Chondrocyte (in vitro differentiated cells): ENCODE data around the gene ZMAT2. TPM values are rescaled to one million over a fixed set of nuclear protein-coding genes. Genes with fewer than 3 reads are reported as not detected.

Experiments used
- DNase-seq: peaks from one replicate; pipeline ENCODE4 v3.0.0; 2021; ENCODE audit warnings: mixed read lengths, low spot score
- H3K27ac Mint-ChIP-seq: one replicate; pipeline ENCODE4 v1.8.0; 2021; ENCODE audit warnings: mild to moderate bottlenecking, moderate library complexity, mixed read lengths; ENCODE audit not compliant: unreplicated experiment
- H3K27me3 Mint-ChIP-seq: 2 replicates; pipeline ENCODE4 v1.8.0; 2021; ENCODE audit warnings: low read depth, mixed read lengths
- H3K36me3 Mint-ChIP-seq: 2 replicates; pipeline ENCODE4 v1.8.0; 2021; ENCODE audit warnings: low read depth, mixed read lengths
- H3K4me1 Mint-ChIP-seq: 2 replicates; pipeline ENCODE4 v1.8.0; 2021; ENCODE audit warnings: low read depth, mild to moderate bottlenecking, mixed read lengths
- H3K4me3 Mint-ChIP-seq: one replicate; pipeline ENCODE4 v1.8.0; 2021; ENCODE audit warnings: mild to moderate bottlenecking, moderate library complexity, mixed read lengths; ENCODE audit not compliant: unreplicated experiment
- H3K9me3 Mint-ChIP-seq: 2 replicates; pipeline ENCODE4 v1.8.0; 2021; ENCODE audit warnings: low read depth, mixed read lengths
- CTCF ChIP-seq: fragments of 200-600 bp; sonication (generic); IDR thresholded peaks from 2 replicates; pipeline ENCODE4 v1.5.0; 2021; ENCODE audit warnings: antibody characterized with exemption, mild to moderate bottlenecking, moderate library complexity
- total RNA-seq: library from RNA; stranded (reverse); gene quantifications from 3 replicates; pipeline ENCODE4 v1.2.1, GENCODE V29; 2021

Gene ZMAT2
- total RNA-seq, 1 donor from 2014 or later: 39.2 TPM

- Mint-ChIP-seq H3K4me1 (no peaks in the 10 kb centered on the region), H3K9me3 (peaks cover 6% of the 10 kb centered on the region), H3K27ac (no peak overlapping the region), H3K4me3 (no peak overlapping the region), H3K36me3 (no peaks in the 10 kb centered on the region), H3K27me3 (peaks cover 13% of the 10 kb centered on the region)
- no peak for DNase-seq
- TF ChIP-seq CTCF: no peak
Measured at GRCh38 chr5:140733098-140733497, 32.9 kb downstream of the ZMAT2 start.

- H3K27me3 Mint-ChIP-seq: peaks cover 13% of the 10 kb centered on the region
- no peaks in the 10 kb centered on the region for H3K36me3 Mint-ChIP-seq
- no peak overlapping the region for H3K4me3 Mint-ChIP-seq
- no peak for DNase-seq
- no peaks in the 10 kb centered on the region for H3K4me1 Mint-ChIP-seq
- TF ChIP-seq CTCF: peak; percentile 56
- H3K9me3 Mint-ChIP-seq: peaks cover 6% of the 10 kb centered on the region
- H3K27ac Mint-ChIP-seq: no peak overlapping the region
Measured at GRCh38 chr5:140734354-140734753, 34.1 kb downstream of the ZMAT2 start.

GRCh38 chr5:140737486-140737885, 37.2 kb downstream of the ZMAT2 start:
- no peaks in the 10 kb centered on the region for H3K4me1 Mint-ChIP-seq
- H3K27ac Mint-ChIP-seq: no peak overlapping the region
- no peaks in the 10 kb centered on the region for H3K36me3 Mint-ChIP-seq
- peaks cover 22% of the 10 kb centered on the region for H3K9me3 Mint-ChIP-seq
- peaks cover 13% of the 10 kb centered on the region for H3K27me3 Mint-ChIP-seq
- no peak for TF ChIP-seq CTCF
- no peak overlapping the region for H3K4me3 Mint-ChIP-seq
- no peak for DNase-seq

- H3K4me3 Mint-ChIP-seq: no peak overlapping the region
- H3K9me3 Mint-ChIP-seq: peaks cover 25% of the 10 kb centered on the region
- no peaks in the 10 kb centered on the region for H3K36me3 Mint-ChIP-seq
- H3K27ac Mint-ChIP-seq: no peak overlapping the region
- TF ChIP-seq CTCF: no peak
- H3K27me3 Mint-ChIP-seq: no peaks in the 10 kb centered on the region
- no peaks in the 10 kb centered on the region for H3K4me1 Mint-ChIP-seq
- no peak for DNase-seq
Measured at GRCh38 chr5:140741967-140742366, 41.7 kb downstream of the ZMAT2 start.

- Mint-ChIP-seq H3K9me3 (peaks cover 84% of the 10 kb centered on the region), H3K36me3 (peaks cover 10% of the 10 kb centered on the region), H3K27ac (no peak overlapping the region), H3K27me3 (no peaks in the 10 kb centered on the region), H3K4me3 (no peak overlapping the region), H3K4me1 (no peaks in the 10 kb centered on the region)
- no peak for TF ChIP-seq CTCF
- no peak for DNase-seq
Measured at GRCh38 chr5:140753561-140753960, 53.3 kb downstream of the ZMAT2 start.

Other genes with a start within 250 kb of the ZMAT2 start
- 5.6 to 6.2 TPM (median 6.0 TPM) in 3 replicates for gene EIF4EBP3, start 152.8 kb upstream of the ZMAT2 start, total RNA-seq
- gene SRA1, start 143.0 kb upstream of the ZMAT2 start, total RNA-seq: 46.5 to 50.4 TPM (median 50.3 TPM) in 3 replicates
- 39.0 to 47.0 TPM (median 42.3 TPM) in 3 replicates for gene APBB3, start 135.8 kb upstream of the ZMAT2 start, total RNA-seq
- gene SLC35A4, start 135.6 kb upstream of the ZMAT2 start, total RNA-seq: 74.3 to 99.4 TPM (median 79.2 TPM) in 3 replicates
- gene CD14, start 67.3 kb upstream of the ZMAT2 start, total RNA-seq: not detected in 3 replicates
- gene TMCO6, start 61.0 kb upstream of the ZMAT2 start, total RNA-seq: 4.9 to 7.4 TPM (median 6.6 TPM) in 3 replicates
- 41.2 to 50.5 TPM (median 43.4 TPM) in 3 replicates for gene NDUFA2, start 52.8 kb upstream of the ZMAT2 start, total RNA-seq
- gene IK, start 52.6 kb upstream of the ZMAT2 start, total RNA-seq: 56.6 to 81.4 TPM (median 59.7 TPM) in 3 replicates
- 24.5 to 31.4 TPM (median 24.6 TPM) in 3 replicates for gene WDR55, start 35.5 kb upstream of the ZMAT2 start, total RNA-seq
- 1.3 to 1.5 TPM (median 1.3 TPM) in 3 replicates for gene DND1, start 26.9 kb upstream of the ZMAT2 start, total RNA-seq
- gene HARS1, start 9.1 kb upstream of the ZMAT2 start, total RNA-seq: 62.9 to 83.4 TPM (median 67.5 TPM) in 3 replicates
- gene HARS2, start 9.0 kb upstream of the ZMAT2 start, total RNA-seq: 22.8 to 27.4 TPM (median 22.8 TPM) in 3 replicates
- gene PCDHA1, start 85.7 kb downstream of the ZMAT2 start, total RNA-seq: not detected in 3 replicates
- gene PCDHA2, start 94.4 kb downstream of the ZMAT2 start, total RNA-seq: 0.75 to 1.2 TPM (median 0.77 TPM) in 3 replicates
- gene PCDHA3, start 100.6 kb downstream of the ZMAT2 start, total RNA-seq: 0.19 to 0.28 TPM (median 0.20 TPM) in 3 replicates
- gene PCDHA4, start 106.6 kb downstream of the ZMAT2 start, total RNA-seq: 7.1 to 11.1 TPM (median 8.3 TPM) in 3 replicates
- 0.32 to 0.99 TPM (median 0.62 TPM) in 3 replicates for gene PCDHA5, start 121.2 kb downstream of the ZMAT2 start, total RNA-seq
- 20.5 to 23.5 TPM (median 20.6 TPM) in 3 replicates for gene PCDHA6, start 127.5 kb downstream of the ZMAT2 start, total RNA-seq
- 1.4 to 1.9 TPM (median 1.5 TPM) in 3 replicates for gene PCDHA7, start 133.8 kb downstream of the ZMAT2 start, total RNA-seq
- 0.97 to 2.4 TPM (median 1.1 TPM) in 3 replicates for gene PCDHA8, start 140.7 kb downstream of the ZMAT2 start, total RNA-seq
- gene PCDHA9, start 147.9 kb downstream of the ZMAT2 start, total RNA-seq: 1.2 to 2.0 TPM (median 1.3 TPM) in 3 replicates
- gene PCDHA10, start 155.4 kb downstream of the ZMAT2 start, total RNA-seq: 6.7 to 21.2 TPM (median 20.5 TPM) in 3 replicates
- 6.0 to 10.7 TPM (median 6.1 TPM) in 3 replicates for gene PCDHA11, start 168.5 kb downstream of the ZMAT2 start, total RNA-seq
- gene PCDHA12, start 174.9 kb downstream of the ZMAT2 start, total RNA-seq: 15.9 to 23.6 TPM (median 23.0 TPM) in 3 replicates
- gene PCDHA13, start 181.7 kb downstream of the ZMAT2 start, total RNA-seq: 1.1 to 2.0 TPM (median 1.3 TPM) in 3 replicates
- gene PCDHAC1, start 225.9 kb downstream of the ZMAT2 start, total RNA-seq: 5.8 to 7.2 TPM (median 7.1 TPM) in 3 replicates